ENCODE measurements around the gene VAMP5.

Gene VAMP5

GRCh38 chr2:85623991-85624390, 39.8 kb downstream of the VAMP5 start:
- Histone ChIP-seq H3K9me2 (replicated peaks; ENCODE audit: insufficient read depth, low read length) (no peaks in the 10 kb centered on the region), H2AFZ (ENCODE audit: low read length) (no peak overlapping the region), H3K9me3 (replicated peaks; ENCODE audit: insufficient read depth, low read length) (no peaks in the 10 kb centered on the region), H3K27ac (ENCODE audit: low read length) (no peak overlapping the region), H3K4me1 (ENCODE audit: low read length) (peaks cover 9% of the 10 kb centered on the region), H3K27me3 (replicated peaks; ENCODE audit: insufficient read depth, low read length) (no peaks in the 10 kb centered on the region), H4K20me1 (ENCODE audit: insufficient read depth, low read length) (0 out of 2 replicates have a peak, but pooled peaks cover 5% of the 10 kb centered on the region), H3K36me3 (replicated peaks; ENCODE audit: insufficient read depth, low read length) (peaks cover 17% of the 10 kb centered on the region), H3K4me3 (ENCODE audit: low read length) (no peak overlapping the region), H3F3A (ENCODE audit: insufficient read depth, low read length) (peaks cover 18% of the 10 kb centered on the region), H3K79me2 (ENCODE audit: low read length) (peaks cover 49% of the 10 kb centered on the region), H3K4me2 (ENCODE audit: low read depth, low read length) (no peak overlapping the region), H3K9ac (ENCODE audit: low read length) (no peak overlapping the region)
- DNase-seq: no peak
- no peak for TF ChIP-seq EZH2 (optimal IDR thresholded peaks at IDR 0.05; ENCODE audit: low read depth, low read length)
- no peak for TF ChIP-seq EZH2phosphoT487 (IDR thresholded peaks at IDR 0.05; ENCODE audit: low read length)
- no peak for TF ChIP-seq CTCF (IDR thresholded peaks at IDR 0.05; ENCODE audit: low read length)

- Histone ChIP-seq H3K9ac (ENCODE audit: low read length) (no peak overlapping the region; the same call in 1 of the 2 replicates), H3K4me2 (ENCODE audit: low read depth, low read length) (peak overlapping the region; percentile 49; the same call in 1 of the 2 replicates), H2AFZ (ENCODE audit: low read length) (no peak overlapping the region), H3K79me2 (ENCODE audit: low read length) (peaks cover 44% of the 10 kb centered on the region), H3K4me3 (ENCODE audit: low read length) (0 out of 2 replicates have a peak overlapping the region, but pooled peaks have one; percentile 1), H3K9me3 (replicated peaks; ENCODE audit: insufficient read depth, low read length) (no peaks in the 10 kb centered on the region), H3F3A (ENCODE audit: insufficient read depth, low read length) (peaks cover 18% of the 10 kb centered on the region), H3K4me1 (ENCODE audit: low read length) (peaks cover 13% of the 10 kb centered on the region), H3K9me2 (replicated peaks; ENCODE audit: insufficient read depth, low read length) (no peaks in the 10 kb centered on the region), H4K20me1 (ENCODE audit: insufficient read depth, low read length) (no peaks in the 10 kb centered on the region), H3K27me3 (replicated peaks; ENCODE audit: insufficient read depth, low read length) (no peaks in the 10 kb centered on the region), H3K36me3 (replicated peaks; ENCODE audit: insufficient read depth, low read length) (peaks cover 21% of the 10 kb centered on the region), H3K27ac (ENCODE audit: low read length) (peak overlapping the region; percentile 67; the same call in 1 of the 2 replicates)
- DNase-seq: peak; percentile 86
- TF ChIP-seq EZH2 (optimal IDR thresholded peaks at IDR 0.05; ENCODE audit: low read depth, low read length) (no peak), CTCF (IDR thresholded peaks at IDR 0.05; ENCODE audit: low read length) (no peak), EZH2phosphoT487 (IDR thresholded peaks at IDR 0.05; ENCODE audit: low read length) (no peak)
Measured at GRCh38 chr2:85628658-85629057, 44.4 kb downstream of the VAMP5 start.

- Histone ChIP-seq H3K4me2 (ENCODE audit: low read depth, low read length) (no peak overlapping the region), H4K20me1 (ENCODE audit: insufficient read depth, low read length) (no peaks in the 10 kb centered on the region), H2AFZ (ENCODE audit: low read length) (no peak overlapping the region), H3K4me3 (ENCODE audit: low read length) (no peak overlapping the region), H3K27ac (ENCODE audit: low read length) (no peak overlapping the region), H3K4me1 (ENCODE audit: low read length) (peaks cover 13% of the 10 kb centered on the region), H3K9ac (ENCODE audit: low read length) (no peak overlapping the region), H3K9me3 (replicated peaks; ENCODE audit: insufficient read depth, low read length) (no peaks in the 10 kb centered on the region), H3F3A (ENCODE audit: insufficient read depth, low read length) (peaks cover 20% of the 10 kb centered on the region), H3K9me2 (replicated peaks; ENCODE audit: insufficient read depth, low read length) (no peaks in the 10 kb centered on the region), H3K79me2 (ENCODE audit: low read length) (peaks cover 43% of the 10 kb centered on the region), H3K27me3 (replicated peaks; ENCODE audit: insufficient read depth, low read length) (no peaks in the 10 kb centered on the region), H3K36me3 (replicated peaks; ENCODE audit: insufficient read depth, low read length) (peaks cover 16% of the 10 kb centered on the region; the same call in 1 of the 2 replicates)
- DNase-seq: no peak
- no peak for TF ChIP-seq EZH2phosphoT487 (IDR thresholded peaks at IDR 0.05; ENCODE audit: low read length)
- no peak for TF ChIP-seq EZH2 (optimal IDR thresholded peaks at IDR 0.05; ENCODE audit: low read depth, low read length)
- TF ChIP-seq CTCF (IDR thresholded peaks at IDR 0.05; ENCODE audit: low read length): no peak
Measured at GRCh38 chr2:85631316-85631715, 47.1 kb downstream of the VAMP5 start.

Data from MM.1S (cell line).